Measurements from ENCODE around the gene ODF2L.

Gene ODF2L

GRCh38 chr1:86339014-86339812 is 56.9 kb downstream of the ODF2L start:
- no peak overlapping the region for H3K27ac ChIP-seq
- no peaks in the 10 kb centered on the region for H3K36me3 ChIP-seq
- no peaks in the 10 kb centered on the region for H3K9me3 ChIP-seq
- no peaks in the 10 kb centered on the region for H3K4me1 ChIP-seq
- H3K4me3 ChIP-seq: no peak overlapping the region
- no peak for DNase-seq
- TF ChIP-seq CTCF (IDR thresholded peaks at IDR 0.05): no peak
- no peaks in the 10 kb centered on the region for H3K27me3 ChIP-seq
- intact Hi-C loops (cut with DNase I; ENCODE audit: low total_unique reads): no loop called here

- Histone ChIP-seq H3K36me3 (no peaks in the 10 kb centered on the region), H3K9me3 (no peaks in the 10 kb centered on the region), H3K4me1 (no peaks in the 10 kb centered on the region), H3K27ac (no peak overlapping the region), H3K27me3 (no peaks in the 10 kb centered on the region), H3K4me3 (no peak overlapping the region)
- TF ChIP-seq CTCF (IDR thresholded peaks at IDR 0.05): no peak
- intact Hi-C loops (cut with DNase I; ENCODE audit: low total_unique reads): no loop called here
- DNase-seq: no peak
Observed at GRCh38 chr1:86335916-86336315, 60.2 kb downstream of the ODF2L start.

GRCh38 chr1:86325264-86325663 is 70.9 kb downstream of the ODF2L start:
- DNase-seq: no peak
- no peaks in the 10 kb centered on the region for H3K27me3 ChIP-seq
- H3K9me3 ChIP-seq: no peaks in the 10 kb centered on the region
- intact Hi-C loops (cut with DNase I; ENCODE audit: low total_unique reads): no loop called here
- H3K4me3 ChIP-seq: no peak overlapping the region
- H3K27ac ChIP-seq: no peak overlapping the region
- no peak for TF ChIP-seq CTCF (IDR thresholded peaks at IDR 0.05)
- no peaks in the 10 kb centered on the region for H3K36me3 ChIP-seq
- no peaks in the 10 kb centered on the region for H3K4me1 ChIP-seq

GRCh38 chr1:86324130-86324822 is 71.8 kb downstream of the ODF2L start:
- intact Hi-C loops (cut with DNase I; ENCODE audit: low total_unique reads): no loop called here
- no peaks in the 10 kb centered on the region for H3K9me3 ChIP-seq
- H3K27me3 ChIP-seq: no peaks in the 10 kb centered on the region
- no peak overlapping the region for H3K27ac ChIP-seq
- H3K4me1 ChIP-seq: no peaks in the 10 kb centered on the region
- TF ChIP-seq CTCF (IDR thresholded peaks at IDR 0.05): no peak
- H3K36me3 ChIP-seq: no peaks in the 10 kb centered on the region
- no peak overlapping the region for H3K4me3 ChIP-seq
- no peak for DNase-seq

GRCh38 chr1:86322241-86322640 is 73.9 kb downstream of the ODF2L start:
- no peaks in the 10 kb centered on the region for H3K9me3 ChIP-seq
- DNase-seq: no peak
- no peaks in the 10 kb centered on the region for H3K36me3 ChIP-seq
- no peak overlapping the region for H3K27ac ChIP-seq
- no peak overlapping the region for H3K4me3 ChIP-seq
- intact Hi-C loops (cut with DNase I; ENCODE audit: low total_unique reads): no loop called here
- no peak for TF ChIP-seq CTCF (IDR thresholded peaks at IDR 0.05)
- H3K27me3 ChIP-seq: no peaks in the 10 kb centered on the region
- H3K4me1 ChIP-seq: no peaks in the 10 kb centered on the region
